Measurements from ENCODE around the gene PDE7B.
"Not testable (repeated sequence)": the region's sequence is repeated elsewhere in the genome, so short reads cannot be mapped to it uniquely, and the experiment has no call there.

The PDE7B gene

GRCh38 chr6:136083540-136083939, 232.0 kb downstream of the PDE7B start:
- no peak for DNase-seq

GRCh38 chr6:136084403-136084802, 232.9 kb downstream of the PDE7B start:
- DNase-seq: no peak

GRCh38 chr6:136085370-136086115, 234.0 kb downstream of the PDE7B start:
- DNase-seq: no peak

- DNase-seq: no peak
Observed at GRCh38 chr6:136086686-136087085, 235.2 kb downstream of the PDE7B start.

- no peak for DNase-seq
Observed at GRCh38 chr6:136087986-136088385, 236.5 kb downstream of the PDE7B start.

- DNase-seq: no peak
Observed at GRCh38 chr6:136088693-136089092, 237.2 kb downstream of the PDE7B start.

- DNase-seq: no peak
Observed at GRCh38 chr6:136089876-136090275, 238.4 kb downstream of the PDE7B start.

- no peak for DNase-seq
Observed at GRCh38 chr6:136090929-136091328, 239.4 kb downstream of the PDE7B start.

- DNase-seq: no peak
Observed at GRCh38 chr6:136092897-136093296, 241.4 kb downstream of the PDE7B start.

- DNase-seq: no peak
Observed at GRCh38 chr6:136093835-136094234, 242.3 kb downstream of the PDE7B start.

- no peak for DNase-seq
Observed at GRCh38 chr6:136094812-136095211, 243.3 kb downstream of the PDE7B start.

- no peak for DNase-seq
Observed at GRCh38 chr6:136095986-136096385, 244.5 kb downstream of the PDE7B start.

- no peak for DNase-seq
Observed at GRCh38 chr6:136102991-136103688, 251.6 kb downstream of the PDE7B start.

- DNase-seq: no peak
Observed at GRCh38 chr6:136103763-136104311, 252.3 kb downstream of the PDE7B start.

GRCh38 chr6:136104556-136104955, 253.1 kb downstream of the PDE7B start:
- no peak for DNase-seq

- not testable (repeated sequence) for DNase-seq
Observed at GRCh38 chr6:136105797-136106196, 254.3 kb downstream of the PDE7B start.

- no peak for DNase-seq
Observed at GRCh38 chr6:136108361-136108945, 257.0 kb downstream of the PDE7B start.

- DNase-seq: no peak
Observed at GRCh38 chr6:136111831-136112230, 260.3 kb downstream of the PDE7B start.

GRCh38 chr6:136112262-136112661, 260.8 kb downstream of the PDE7B start:
- no peak for DNase-seq

GRCh38 chr6:136113736-136114173, 262.3 kb downstream of the PDE7B start:
- peak; percentile 82 for DNase-seq

GRCh38 chr6:136114661-136115060, 263.2 kb downstream of the PDE7B start:
- DNase-seq: no peak

GRCh38 chr6:136115941-136116340, 264.4 kb downstream of the PDE7B start:
- DNase-seq: no peak

- no peak for DNase-seq
Observed at GRCh38 chr6:136117081-136117480, 265.6 kb downstream of the PDE7B start.

- no peak for DNase-seq
Observed at GRCh38 chr6:136118787-136119186, 267.3 kb downstream of the PDE7B start.

Measured in DMS79 treated with DMSO at 0.1 percent for 48 hours (cell line).